H1 (cell line): ENCODE data around the gene ZNF408. TPM values are rescaled to one million over a fixed set of nuclear protein-coding genes. Genes with fewer than 3 reads are reported as not detected.

Experiments used
- CTCF ChIA-PET: fragments of 300-600 bp; sonication (Branson Sonifier 250); formaldehyde crosslinking; loops from one replicate; lab custom pipeline; 2021; ENCODE audit not compliant: partially characterized antibody; lab: Charles Lee
- POLR2A ChIA-PET: fragments of 300-600 bp; sonication (Branson Sonifier 250); formaldehyde crosslinking; loops from one replicate; lab custom pipeline; 2021; ENCODE audit warnings: inconsistent platforms; ENCODE audit not compliant: partially characterized antibody; lab: Charles Lee
- DNase-seq, 2 experiments: peaks; one replicate each; pipeline versions ENCODE4 v3.0.0 to v3.0.0-alpha.2; 2010 to 2022; ENCODE audit warnings: low spot score in 2 of 2, low read depth in 1 of 2, mixed read lengths in 1 of 2
- FAIRE-seq: peaks from 2 replicates; lab custom pipeline; 2011; peaks lifted over from hg19 to GRCh38; lab: Jason Lieb, UNC
- H2AFZ ChIP-seq: 2 replicates; pipeline ENCODE4 v1.8.1; 2012; ENCODE audit warnings: low read length, inconsistent platforms
- H2AK5ac ChIP-seq: 2 replicates; pipeline ENCODE4 v1.6.1; 2013; ENCODE audit warnings: low read depth, low read length
- H2BK120ac ChIP-seq: replicated peaks from 2 replicates; pipeline ENCODE3; 2013; ENCODE audit warnings: low read depth, low read length, inconsistent platforms
- H2BK12ac ChIP-seq: 2 replicates; pipeline ENCODE4 v1.6.1; 2013; ENCODE audit warnings: low read depth, low read length
- H2BK15ac ChIP-seq: 2 replicates; pipeline ENCODE4 v1.6.1; 2013; ENCODE audit warnings: low read length
- H2BK20ac ChIP-seq: 2 replicates; pipeline ENCODE4 v1.6.1; 2013; ENCODE audit warnings: low read length
- H2BK5ac ChIP-seq: 2 replicates; pipeline ENCODE4 v1.6.1; 2013; ENCODE audit warnings: low read depth, low read length
- H3K14ac ChIP-seq: 2 replicates; pipeline ENCODE4 v1.6.1; 2013; ENCODE audit warnings: inconsistent platforms; ENCODE audit not compliant: insufficient read length
- H3K18ac ChIP-seq: 2 replicates; pipeline ENCODE4 v1.6.1; 2013; ENCODE audit warnings: low read length; ENCODE audit errors: extremely low read depth
- H3K23ac ChIP-seq: 2 replicates; pipeline ENCODE4 v1.6.1; 2013; ENCODE audit warnings: inconsistent platforms; ENCODE audit not compliant: insufficient read length
- H3K23me2 ChIP-seq: 2 replicates; pipeline ENCODE4 v1.6.1; 2013; ENCODE audit warnings: low read depth, low read length
- H3K27ac ChIP-seq: 2 replicates; pipeline ENCODE4 v1.6.1; 2011; ENCODE audit warnings: low read depth, low read length, inconsistent platforms
- H3K27me3 ChIP-seq, 4 experiments: replicated peaks in 1 of 4; 1 replicate in 1 of 4; 2 replicates in 3 of 4; pipeline versions ENCODE4 v1.6.1 to v1.8.1; 2011 to 2013; ENCODE audit warnings: low read length in 3 of 4, mild to moderate bottlenecking in 3 of 4, inconsistent platforms in 2 of 4, mixed read lengths in 2 of 4, moderate library complexity in 1 of 4; ENCODE audit not compliant: control insufficient read depth in 3 of 4, insufficient read depth in 3 of 4; ENCODE audit errors: extremely low read depth in 1 of 4
- H3K36me3 ChIP-seq, 4 experiments: 2 replicates each; pipeline versions ENCODE4 v1.6.1 to v1.8.1; 2011 to 2013; ENCODE audit warnings: mild to moderate bottlenecking in 4 of 4, low read length in 3 of 4, moderate library complexity in 2 of 4, control low read depth in 1 of 4, inconsistent platforms in 1 of 4; ENCODE audit not compliant: insufficient read depth in 4 of 4, control insufficient read depth in 2 of 4
- H3K4ac ChIP-seq: replicated peaks from 2 replicates; pipeline ENCODE3; 2013; ENCODE audit warnings: low read length, low read depth, mixed read lengths, inconsistent platforms; ENCODE audit not compliant: insufficient read length
- H3K4me1 ChIP-seq, 4 experiments: replicated peaks in 1 of 4; 1 replicate in 1 of 4; 2 replicates in 3 of 4; pipeline versions ENCODE4 v1.6.1 to v1.8.1; 2011 to 2013; ENCODE audit warnings: low read length in 3 of 4, inconsistent platforms in 2 of 4, mixed read lengths in 1 of 4; ENCODE audit not compliant: insufficient read depth in 4 of 4, control insufficient read depth in 3 of 4
- H3K4me2 ChIP-seq, 2 experiments: 2 replicates each; pipeline versions ENCODE4 v1.6.1 to v1.8.1; 2011 to 2013; ENCODE audit warnings: low read depth in 2 of 2, low read length in 2 of 2, control low read depth in 1 of 2, inconsistent platforms in 1 of 2, mild to moderate bottlenecking in 1 of 2; ENCODE audit not compliant: insufficient read depth in 1 of 2
- H3K4me3 ChIP-seq, 4 experiments: fragments of 200-600, 300-600 bp in 1 of 4; sonication (generic), shearing (Covaris generic), sonication (Bioruptor Twin) in 1 of 4; 2 replicates each; pipeline versions ENCODE4 v1.5.1 to v1.8.1; 2011 to 2016; ENCODE audit warnings: low read length in 4 of 4, low read depth in 3 of 4, control low read depth in 2 of 4, inconsistent platforms in 2 of 4, mild to moderate bottlenecking in 2 of 4, mixed read lengths in 1 of 4, moderate library complexity in 1 of 4; ENCODE audit not compliant: insufficient read depth in 2 of 4; ENCODE audit errors: extremely low read depth in 1 of 4
- H3K56ac ChIP-seq: replicated peaks from 2 replicates; pipeline ENCODE3; 2013; ENCODE audit warnings: low read depth, mild to moderate bottlenecking, mixed read lengths, low read length, inconsistent platforms; ENCODE audit not compliant: insufficient read length
- H3K79me1 ChIP-seq: 2 replicates; pipeline ENCODE4 v1.6.1; 2013; ENCODE audit warnings: low read depth, low read length, control low read depth
- H3K79me2 ChIP-seq, 2 experiments: 2 replicates each; pipeline versions ENCODE4 v1.6.1 to v1.8.1; 2012 to 2013; ENCODE audit warnings: low read length in 2 of 2, mild to moderate bottlenecking in 2 of 2, inconsistent platforms in 1 of 2; ENCODE audit not compliant: insufficient read depth in 2 of 2, control insufficient read depth in 1 of 2
- H3K9ac ChIP-seq, 4 experiments: replicated peaks in 1 of 4; 1 replicate in 1 of 4; 2 replicates in 3 of 4; pipeline versions ENCODE4 v1.6.1 to v1.8.1; 2011 to 2013; ENCODE audit warnings: low read depth in 3 of 4, low read length in 3 of 4, control low read depth in 2 of 4, mild to moderate bottlenecking in 2 of 4, moderate library complexity in 2 of 4, inconsistent platforms in 1 of 4; ENCODE audit errors: extremely low read depth in 1 of 4
- H3K9me3 ChIP-seq, 2 experiments: 2 replicates each; pipeline versions ENCODE4 v1.6.1 to v1.8.1; 2012 to 2013; ENCODE audit warnings: mild to moderate bottlenecking in 2 of 2, moderate library complexity in 2 of 2, control low read depth in 1 of 2, inconsistent platforms in 1 of 2, low read depth in 1 of 2, low read length in 1 of 2, mixed read lengths in 1 of 2; ENCODE audit not compliant: insufficient read depth in 2 of 2
- H4K20me1 ChIP-seq, 2 experiments: replicated peaks in 1 of 2; 2 replicates each; pipeline versions ENCODE3 to v1.8.1; 2011 to 2013; ENCODE audit warnings: inconsistent platforms in 2 of 2, low read length in 2 of 2, mild to moderate bottlenecking in 1 of 2; ENCODE audit not compliant: insufficient read depth in 2 of 2, control insufficient read depth in 1 of 2
- H4K5ac ChIP-seq: 2 replicates; pipeline ENCODE4 v1.6.1; 2013; ENCODE audit warnings: low read length, low read depth, mixed read lengths, inconsistent platforms; ENCODE audit not compliant: insufficient read length
- H4K8ac ChIP-seq: 2 replicates; pipeline ENCODE4 v1.8.0; 2013; ENCODE audit warnings: mild to moderate bottlenecking, moderate library complexity, low read length, inconsistent platforms; ENCODE audit not compliant: insufficient read depth; ENCODE audit errors: extremely low read depth
- H4K91ac ChIP-seq: replicated peaks from 2 replicates; pipeline ENCODE3; 2013; ENCODE audit warnings: low read length, mixed read lengths, inconsistent platforms; ENCODE audit not compliant: insufficient read length
- WGBS, 2 experiments: shearing (Covaris generic) in 1 of 2; methylation state at CpG; one replicate each; pipeline versions ENCODE4 v1.1.6 to v1.1.7; 2013 to 2015; ENCODE audit warnings: low lambda C conversion rate in 2 of 2, mixed read lengths in 2 of 2, inconsistent platforms in 1 of 2, low coverage in 1 of 2, missing lambda C conversion rate in 1 of 2; ENCODE audit not compliant: insufficient replicate concordance in 2 of 2, insufficient coverage in 1 of 2, insufficient read length in 1 of 2; ENCODE audit errors: extremely low coverage in 1 of 2, missing lambda C conversion rate in 1 of 2; 5-methylcytosine and 5-hydroxymethylcytosine counted together
- polyA plus RNA-seq, 7 experiments: library from polyadenylated mRNA; depleted of rRNA in 3 of 7; stranded (reverse) in 5 of 7; unstranded in 2 of 7; fragments of >200 nt in 5 of 7; fragments of 200-250 nt in 2 of 7; gene quantifications; 1 replicate in 5 of 7; 2 replicates in 1 of 7; 4 replicates in 1 of 7; pipeline versions ENCODE4 v1.2.1 to v1.2.3, GENCODE V29; 2011 to 2013; ENCODE audit warnings: missing spikeins in 2 of 7, mixed read lengths in 2 of 7
- total RNA-seq: library from RNA; stranded (reverse); fragmentation: NEBNext Ultra II Directional; extraction: Animal tissue kit (Norgen Biotek cat#: 25700); gene quantifications from 2 replicates; pipeline ENCODE4 v1.2.1, GENCODE V29; 2021

ZNF408 gene
- total and polyA plus RNA-seq, 2 of the 8 experiments (the other 6 are each of a cell fraction or from before 2014, with no cell fraction given) = 10.7 to 11.0 TPM

DNA sequence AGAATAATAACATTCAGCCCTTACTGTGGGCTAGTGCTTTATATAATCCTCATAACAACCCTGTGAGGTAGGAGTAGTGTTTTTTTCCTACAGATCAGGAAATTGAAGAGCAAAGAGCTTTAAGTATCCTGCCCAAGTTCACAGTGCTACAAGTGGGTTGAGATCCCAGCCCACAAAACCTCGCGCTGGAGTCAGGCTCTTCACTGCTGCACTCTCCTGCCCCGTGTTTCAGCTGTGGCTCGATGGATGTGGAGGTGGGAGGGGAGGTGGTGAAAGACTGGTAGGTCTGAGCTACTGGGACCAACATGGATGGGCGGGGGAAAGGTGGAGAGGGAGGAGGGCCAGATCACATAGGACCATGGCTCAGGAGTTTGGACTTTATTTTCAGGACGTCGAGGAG, 6.1 kb downstream of the ZNF408 start:
- H2BK15ac ChIP-seq = no peak overlapping the region
- POLR2A ChIA-PET = interaction anchor here (0.9 to 3.1 kb wide), 2 partner anchors 14 to 18 kb away, joined by 3 to 21 read pairs; partner anchors contain the start of gene F2
- no peak for FAIRE-seq

More for the DNA sequence above, 6.1 kb downstream of the ZNF408 start:
- 93% methylated on average over 7 of the region's 7 CpGs; no CpG with 5 or more reads in 1 of the 2 experiments for WGBS, 2 experiments
- H2BK5ac ChIP-seq = no peak overlapping the region
- no peaks in the 10 kb centered on the region for H3K27me3 ChIP-seq
- peaks cover 0 to 4% of the 10 kb centered on the region in 2 experiments; a peak in 2 of 4 replicates for H3K79me2 ChIP-seq
- H3K36me3 ChIP-seq = peaks cover 18 to 41% (median 33%) of the 10 kb centered on the region in 4 experiments
- no peaks in the 10 kb centered on the region for H3K9me3 ChIP-seq
- H3K4me2 ChIP-seq = no peak overlapping the region
- no peak overlapping the region for H3K4ac ChIP-seq
- no peak overlapping the region for H4K5ac ChIP-seq
- no peak overlapping the region for H3K56ac ChIP-seq
- no peak overlapping the region for H4K91ac ChIP-seq
- no peak for DNase-seq
- H3K23ac ChIP-seq = no peak overlapping the region
- no peaks in the 10 kb centered on the region; the same call in 1 of the 2 replicates for H3K23me2 ChIP-seq
- H2AFZ ChIP-seq = no peak overlapping the region
- CTCF ChIA-PET = interaction anchor here (1.2 to 1.7 kb wide), 4 partner anchors 10 to 37 kb away, joined by 3 to 6 read pairs (median 4); no protein-coding TSS in a partner anchor
- no peak overlapping the region for H3K4me3 ChIP-seq
- no peaks in the 10 kb centered on the region; the same call in 1 of the 2 replicates for H3K79me1 ChIP-seq
- H2BK120ac ChIP-seq = no peak overlapping the region
- H3K27ac ChIP-seq = no peak overlapping the region
- no peaks in the 10 kb centered on the region; a peak in 1 of 7 replicates for H3K4me1 ChIP-seq
- no peak overlapping the region for H2AK5ac ChIP-seq
- no peak overlapping the region for H4K8ac ChIP-seq
- H3K18ac ChIP-seq = no peak overlapping the region
- H3K14ac ChIP-seq = no peak overlapping the region
- H2BK20ac ChIP-seq = no peak overlapping the region
- H4K20me1 ChIP-seq = peaks cover 2 to 5% of the 10 kb centered on the region in 2 experiments
- H3K9ac ChIP-seq = no peak overlapping the region
- no peak overlapping the region for H2BK12ac ChIP-seq
